ENCODE data around the gene KRTAP5-9. TPM values are rescaled to one million over a fixed set of nuclear protein-coding genes. Genes with fewer than 3 reads are reported as not detected.
"Not testable (repeated sequence)": the region's sequence is repeated elsewhere in the genome, so short reads cannot be mapped to it uniquely, and the experiment has no call there.

KRTAP5-9 gene
- total RNA-seq, 1 donor from 2014 or later: 0.76 TPM

- Mint-ChIP-seq H3K4me3 (ENCODE audit: unreplicated experiment) (no peak overlapping the region), H3K36me3 (ENCODE audit: unreplicated experiment) (peaks cover 1% of the 10 kb centered on the region), H3K27ac (ENCODE audit: unreplicated experiment) (peak overlapping the region; percentile 20), H3K9me3 (ENCODE audit: unreplicated experiment) (peaks cover 21% of the 10 kb centered on the region), H3K4me1 (ENCODE audit: low read depth, unreplicated experiment) (peaks cover 18% of the 10 kb centered on the region), H3K27me3 (ENCODE audit: unreplicated experiment) (peaks cover 13% of the 10 kb centered on the region)
- peak; percentile 39 for DNase-seq
- TF ChIP-seq CTCF (IDR thresholded peaks at IDR 0.05; ENCODE audit: partially characterized antibody, unreplicated experiment): no peak
Measured at GRCh38 chr11:71568704-71569349, 20.6 kb downstream of the KRTAP5-9 start.

GRCh38 chr11:71571101-71571850 is 23.1 kb downstream of the KRTAP5-9 start:
- not testable (repeated sequence) for H3K36me3 Mint-ChIP-seq (ENCODE audit: unreplicated experiment); H3K27me3 Mint-ChIP-seq (ENCODE audit: unreplicated experiment); H3K4me3 Mint-ChIP-seq (ENCODE audit: unreplicated experiment); H3K27ac Mint-ChIP-seq (ENCODE audit: unreplicated experiment); DNase-seq
- H3K4me1 Mint-ChIP-seq (ENCODE audit: low read depth, unreplicated experiment): peaks cover 12% of the 10 kb centered on the region
- H3K9me3 Mint-ChIP-seq (ENCODE audit: unreplicated experiment): peaks cover 15% of the 10 kb centered on the region

- H3K9me3 Mint-ChIP-seq (ENCODE audit: unreplicated experiment): peaks cover 15% of the 10 kb centered on the region
- no peak overlapping the region for H3K4me3 Mint-ChIP-seq (ENCODE audit: unreplicated experiment)
- no peak overlapping the region for H3K27ac Mint-ChIP-seq (ENCODE audit: unreplicated experiment)
- no peaks in the 10 kb centered on the region for H3K36me3 Mint-ChIP-seq (ENCODE audit: unreplicated experiment)
- peaks cover 2% of the 10 kb centered on the region for H3K27me3 Mint-ChIP-seq (ENCODE audit: unreplicated experiment)
- TF ChIP-seq CTCF (IDR thresholded peaks at IDR 0.05; ENCODE audit: partially characterized antibody, unreplicated experiment): no peak
- peaks cover 4% of the 10 kb centered on the region for H3K4me1 Mint-ChIP-seq (ENCODE audit: low read depth, unreplicated experiment)
- no peak for DNase-seq
Measured at GRCh38 chr11:71572811-71573210, 24.6 kb downstream of the KRTAP5-9 start.

- H3K27me3 Mint-ChIP-seq (ENCODE audit: unreplicated experiment): peaks cover 2% of the 10 kb centered on the region
- no peak overlapping the region for H3K27ac Mint-ChIP-seq (ENCODE audit: unreplicated experiment)
- DNase-seq: no peak
- H3K4me3 Mint-ChIP-seq (ENCODE audit: unreplicated experiment): no peak overlapping the region
- no peaks in the 10 kb centered on the region for H3K36me3 Mint-ChIP-seq (ENCODE audit: unreplicated experiment)
- H3K4me1 Mint-ChIP-seq (ENCODE audit: low read depth, unreplicated experiment): peaks cover 8% of the 10 kb centered on the region
- peaks cover 5% of the 10 kb centered on the region for H3K9me3 Mint-ChIP-seq (ENCODE audit: unreplicated experiment)
- no peak for TF ChIP-seq CTCF (IDR thresholded peaks at IDR 0.05; ENCODE audit: partially characterized antibody, unreplicated experiment)
Measured at GRCh38 chr11:71574418-71574817, 26.2 kb downstream of the KRTAP5-9 start.

GRCh38 chr11:71575723-71576424 is 27.7 kb downstream of the KRTAP5-9 start:
- no peak for DNase-seq
- H3K27ac Mint-ChIP-seq (ENCODE audit: unreplicated experiment): no peak overlapping the region
- no peak overlapping the region for H3K4me3 Mint-ChIP-seq (ENCODE audit: unreplicated experiment)
- H3K27me3 Mint-ChIP-seq (ENCODE audit: unreplicated experiment): peaks cover 2% of the 10 kb centered on the region
- peaks cover 8% of the 10 kb centered on the region for H3K4me1 Mint-ChIP-seq (ENCODE audit: low read depth, unreplicated experiment)
- H3K9me3 Mint-ChIP-seq (ENCODE audit: unreplicated experiment): no peaks in the 10 kb centered on the region
- no peaks in the 10 kb centered on the region for H3K36me3 Mint-ChIP-seq (ENCODE audit: unreplicated experiment)
- TF ChIP-seq CTCF (IDR thresholded peaks at IDR 0.05; ENCODE audit: partially characterized antibody, unreplicated experiment): no peak

- not testable (repeated sequence) for H3K27me3 Mint-ChIP-seq (ENCODE audit: unreplicated experiment); DNase-seq; H3K27ac Mint-ChIP-seq (ENCODE audit: unreplicated experiment); H3K36me3 Mint-ChIP-seq (ENCODE audit: unreplicated experiment); H3K4me3 Mint-ChIP-seq (ENCODE audit: unreplicated experiment); H3K9me3 Mint-ChIP-seq (ENCODE audit: unreplicated experiment)
- H3K4me1 Mint-ChIP-seq (ENCODE audit: low read depth, unreplicated experiment): peaks cover 11% of the 10 kb centered on the region
Measured at GRCh38 chr11:71576688-71577465, 28.7 kb downstream of the KRTAP5-9 start.

Data from glutamatergic neuron (in vitro differentiated cells).